Esophagus muscularis mucosa (tissue), 4 donors: ENCODE data around the gene RBPJL. TPM values are rescaled to one million over a fixed set of nuclear protein-coding genes. Genes with fewer than 3 reads are reported as not detected.

Source experiments
- DNase-seq: peaks from one replicate; pipeline ENCODE4 v3.0.0-alpha.2; 2017; ENCODE audit errors: extremely low spot score
- H3K27ac ChIP-seq, 4 donors: fragments of 200-600 bp; sonication (generic); replicated peaks in 1 of 4; 1 replicate in 3 of 4; 2 replicates in 1 of 4; pipeline ENCODE4 v1.5.1; 2016 to 2019; ENCODE audit warnings: mild to moderate bottlenecking in 1 of 4
- H3K27me3 ChIP-seq, 4 donors: fragments of 200-600 bp; sonication (generic); one replicate each; pipeline versions ENCODE4 v1.5.1 to v1.6.0; 2016 to 2019
- H3K36me3 ChIP-seq, 4 donors: fragments of 200-600 bp; sonication (generic); one replicate each; pipeline ENCODE4 v1.5.1; 2016 to 2019
- H3K4me1 ChIP-seq, 4 donors: fragments of 200-600 bp; sonication (generic); one replicate each; pipeline ENCODE4 v1.5.1; 2016 to 2019
- H3K4me3 ChIP-seq, 4 donors: fragments of 200-600 bp; sonication (generic); 1 replicate in 2 of 4; 2 replicates in 2 of 4; pipeline ENCODE4 v1.5.1; 2016 to 2019; ENCODE audit warnings: mild to moderate bottlenecking in 4 of 4, moderate library complexity in 1 of 4
- H3K9me3 ChIP-seq, 4 donors: fragments of 200-600 bp; sonication (generic); 1 replicate in 3 of 4; 2 replicates in 1 of 4; pipeline ENCODE4 v1.5.1; 2016 to 2019
- CTCF ChIP-seq, 3 experiments: fragments of 200-600 bp in 2 of 3; fragments of 450-650 bp in 1 of 3; sonication (generic) in 2 of 3; IDR thresholded peaks; one replicate each; pipeline ENCODE4 v1.5.1; 2017 to 2019; ENCODE audit warnings: antibody characterized with exemption in 3 of 3, mild to moderate bottlenecking in 2 of 3, moderate library complexity in 1 of 3
- EP300 ChIP-seq: sonication (generic); formaldehyde crosslinking; IDR thresholded peaks from one replicate; pipeline ENCODE4 v1.6.1; 2017; ENCODE audit warnings: antibody characterized with exemption
- POLR2A ChIP-seq: fragments of 450-650 bp; IDR thresholded peaks from one replicate; pipeline ENCODE4 v1.6.1; 2017; ENCODE audit warnings: antibody characterized with exemption, moderate library complexity, mild to moderate bottlenecking, low read depth
- POLR2AphosphoS5 ChIP-seq, 2 donors: sonication (generic); formaldehyde crosslinking; IDR thresholded peaks; one replicate each; pipeline ENCODE4 v1.6.1; 2017; ENCODE audit warnings: antibody characterized with exemption in 2 of 2
- WGBS: methylation state at CpG from one replicate; pipeline ENCODE4 v1.1.5; 2018; 5-methylcytosine and 5-hydroxymethylcytosine counted together
- intact Hi-C: fragments of 100-400 bp; cut with DNase I; formaldehyde crosslinking; loops from one replicate; pipeline ENCODE4 v1.15.1; 2023
- total RNA-seq, 4 donors: library from RNA; depleted of rRNA; stranded (reverse); fragments of >200 nt; gene quantifications; one replicate each; pipeline versions ENCODE4 v1.1.0 to v1.2.1, GENCODE V29; 2016

RBPJL gene
- total RNA-seq, 4 donors from 2014 or later = not detected

- 90% methylated on average over 11 of the region's 11 CpGs for WGBS
- no peak for DNase-seq
- Histone ChIP-seq H3K27ac (no peak overlapping the region), H3K36me3 (peaks cover 22 to 41% (median 37%) of the 10 kb centered on the region in 4 donors), H3K9me3 (no peaks in the 10 kb centered on the region), H3K27me3 (no peaks in the 10 kb centered on the region), H3K4me1 (peaks cover 13 to 32% (median 31%) of the 10 kb centered on the region in 4 donors), H3K4me3 (no peak overlapping the region)
- TF ChIP-seq POLR2AphosphoS5 (IDR thresholded peaks at IDR 0.05) (no peak), POLR2A (no peak), EP300 (no peak), CTCF (IDR thresholded peaks at IDR 0.05) (no peak)
- intact Hi-C loops = no loop called here
These were observed 60.0 kb downstream of the RBPJL start for GRCh38 chr20:45366631-45367030.

- no peak overlapping the region for H3K27ac ChIP-seq
- no peak for TF ChIP-seq EP300
- no peak for TF ChIP-seq CTCF (IDR thresholded peaks at IDR 0.05)
- TF ChIP-seq POLR2A = no peak
- no peak for TF ChIP-seq POLR2AphosphoS5 (IDR thresholded peaks at IDR 0.05)
- H3K36me3 ChIP-seq = peaks cover 22 to 41% (median 37%) of the 10 kb centered on the region in 4 donors
- H3K4me3 ChIP-seq = no peak overlapping the region
- no peak for DNase-seq
- intact Hi-C loops = no loop called here
- H3K4me1 ChIP-seq = peaks cover 13 to 32% (median 32%) of the 10 kb centered on the region in 4 donors
- no peaks in the 10 kb centered on the region for H3K9me3 ChIP-seq
- H3K27me3 ChIP-seq = no peaks in the 10 kb centered on the region
These were observed 60.5 kb downstream of the RBPJL start for GRCh38 chr20:45367126-45367525.

Other genes with a start within 250 kb of the RBPJL start
- gene KCNS1, start 205.7 kb upstream of the RBPJL start, total RNA-seq = under 1 TPM in 1 of 4 donors, not detected in 3; 0.17 TPM
- not detected for gene WFDC5, start 191.7 kb upstream of the RBPJL start, total RNA-seq
- gene WFDC12, start 182.4 kb upstream of the RBPJL start, total RNA-seq = not detected
- gene PI3, start 131.9 kb upstream of the RBPJL start, total RNA-seq = 1 to 10 TPM in 1 of 4 donors, not detected in 3; 1.0 TPM
- gene SEMG1, start 99.8 kb upstream of the RBPJL start, total RNA-seq = not detected
- not detected for gene SEMG2, start 85.5 kb upstream of the RBPJL start, total RNA-seq
- 100 to 1,000 TPM in 1 of 4 donors, 10 to 100 TPM in 3; 27.8 to 109 (median 66.4) TPM for gene SLPI, start 52.3 kb upstream of the RBPJL start, total RNA-seq
- under 1 TPM in 2 of 4 donors, not detected in 2; 0.17 to 0.33 TPM for gene MATN4, start 1.5 kb downstream of the RBPJL start, total RNA-seq
- gene SDC4, start 41.6 kb downstream of the RBPJL start, total RNA-seq = 100 to 1,000 TPM in 1 of 4 donors, 10 to 100 TPM in 3; 61.9 to 177 (median 72.2) TPM
- gene SYS1, start 56.3 kb downstream of the RBPJL start, total RNA-seq = 10 to 100 TPM; 28.2 to 48.4 (median 42.5) TPM
- gene TP53TG5, start 71.5 kb downstream of the RBPJL start, total RNA-seq = 1 to 10 TPM in 2 of 4 donors, under 1 TPM in 1, not detected in 1; 0.17 to 2.1 (median 1.1) TPM
- 100 to 1,000 TPM in 2 of 4 donors, 10 to 100 TPM in 2; 63.0 to 130 (median 109) TPM for gene DBNDD2, start 101.4 kb downstream of the RBPJL start, total RNA-seq
- gene PIGT, start 109.3 kb downstream of the RBPJL start, total RNA-seq = 10 to 100 TPM; 64.4 to 90.9 (median 80.4) TPM
- gene WFDC2, start 162.9 kb downstream of the RBPJL start, total RNA-seq = 1 to 10 TPM in 2 of 4 donors, not detected in 2; 2.1 to 2.6 TPM
- not detected for gene SPINT3, start 208.8 kb downstream of the RBPJL start, total RNA-seq
- gene WFDC6, start 232.6 kb downstream of the RBPJL start, total RNA-seq = not detected
- gene EPPIN, start 240.6 kb downstream of the RBPJL start, total RNA-seq = not detected